NCI-H524 (cell line): ENCODE results near the gene LRCH3.

Source experiments
- DNase-seq, 2 experiments: peaks; one replicate each; lab custom pipeline; 2025; lab: John Stamatoyannopoulos, UW

Gene LRCH3

GRCh38 chr3:197791113-197791891 lies at the start of gene LRCH3:
Gene LRCH3 (plus strand): TSS chr3:197791254. CDS start chr3:197791279, 25 bp downstream.
- DNase-seq = peak; percentile 71 to 85

- DNase-seq = no peak
Measured at GRCh38 chr3:197742787-197743186, 48.3 kb upstream of the LRCH3 start.

DNA sequence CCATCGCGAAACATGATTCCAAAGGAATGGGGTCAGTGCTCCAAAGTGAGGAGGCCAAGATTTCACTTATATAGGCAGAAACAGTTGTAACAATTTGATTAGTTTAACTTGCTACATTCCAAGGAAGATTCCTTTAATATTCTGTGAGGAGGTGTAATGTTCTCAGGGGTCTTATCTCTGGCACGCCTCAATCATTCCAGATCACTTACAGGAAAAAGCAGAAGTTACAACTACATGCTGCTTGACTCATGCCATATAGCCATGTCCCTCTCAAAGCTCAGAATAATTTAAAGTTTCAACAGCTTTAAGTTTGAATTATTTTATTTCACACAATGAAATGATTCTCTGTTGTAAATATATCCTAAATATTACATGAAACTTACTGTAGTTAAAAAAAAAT lies 44.8 kb upstream of the LRCH3 start:
- DNase-seq = no peak

DNA sequence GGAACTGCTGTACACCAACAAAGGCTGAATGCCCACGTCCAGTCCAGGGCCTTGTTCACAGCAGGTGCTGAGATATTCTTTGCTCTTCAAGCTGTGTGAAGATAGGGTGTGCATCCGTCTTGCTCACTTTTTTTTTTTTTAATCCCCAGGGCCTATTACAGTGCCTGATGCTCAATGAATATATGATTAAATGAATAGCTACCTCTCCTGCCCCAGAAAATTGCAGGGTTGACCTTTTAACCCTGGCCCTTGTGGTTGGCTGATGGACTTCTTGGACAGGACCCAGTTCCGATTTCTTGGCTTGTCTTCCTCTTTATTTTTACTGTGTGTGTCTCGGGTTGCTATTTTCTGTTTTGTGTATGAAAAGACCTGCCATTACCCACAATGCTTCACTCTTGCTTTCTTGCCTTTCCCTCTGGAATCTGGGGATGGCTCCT lies 44.2 kb upstream of the LRCH3 start:
- DNase-seq = no peak

- DNase-seq = no peak
Measured at GRCh38 chr3:197748597-197749314, 42.3 kb upstream of the LRCH3 start.

- DNase-seq = peak in 1 of 2 experiments; percentile 85
Measured at GRCh38 chr3:197749315-197749600, 41.8 kb upstream of the LRCH3 start.

DNA sequence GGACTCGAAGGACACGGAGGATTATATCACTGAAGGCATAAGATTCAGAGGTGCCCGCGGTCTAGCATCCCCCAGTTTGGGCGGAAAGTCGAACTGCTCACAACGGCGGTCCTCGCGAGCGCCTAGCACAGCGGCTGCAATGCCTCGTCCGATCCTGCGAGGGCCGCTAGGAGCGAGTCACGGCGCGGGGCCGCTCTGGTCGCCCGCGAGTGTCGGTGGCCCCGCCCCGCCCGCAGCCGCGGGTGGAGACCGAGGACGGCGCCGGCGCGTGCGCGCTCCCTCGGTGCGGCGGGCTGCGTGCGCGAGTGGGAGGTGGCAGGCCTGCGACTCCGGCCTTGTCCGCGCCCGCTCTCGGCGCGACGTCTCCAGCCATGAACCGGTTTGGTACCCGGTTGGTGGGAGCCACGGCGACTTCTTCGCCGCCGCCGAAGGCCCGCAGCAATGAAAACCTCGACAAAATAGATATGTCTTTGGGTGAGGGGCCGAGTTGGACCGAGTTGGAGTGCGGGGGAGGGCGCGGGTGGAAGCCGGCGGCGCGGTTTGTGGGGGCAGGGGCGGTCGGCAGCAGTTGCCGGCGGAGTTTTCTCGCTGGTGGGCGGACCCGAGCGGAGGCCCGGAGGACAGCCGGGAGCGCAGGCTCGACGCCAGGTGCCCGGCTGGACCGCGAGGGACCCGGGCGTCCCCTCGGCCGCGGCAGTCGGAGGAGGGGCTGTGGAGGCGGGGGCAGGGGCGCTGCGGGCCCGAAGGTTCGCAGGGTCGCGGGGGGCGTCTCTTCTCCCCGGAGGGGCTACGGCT lies 41.3 kb upstream of the LRCH3 start, which contains the start of gene FYTTD1:
Gene FYTTD1, plus strand, starts transcription at position 283 of the 795 bp plus-strand sequence. Its CDS starts 89 bp downstream, at position 372.
- peak; percentile 87 to 96 for DNase-seq

DNA sequence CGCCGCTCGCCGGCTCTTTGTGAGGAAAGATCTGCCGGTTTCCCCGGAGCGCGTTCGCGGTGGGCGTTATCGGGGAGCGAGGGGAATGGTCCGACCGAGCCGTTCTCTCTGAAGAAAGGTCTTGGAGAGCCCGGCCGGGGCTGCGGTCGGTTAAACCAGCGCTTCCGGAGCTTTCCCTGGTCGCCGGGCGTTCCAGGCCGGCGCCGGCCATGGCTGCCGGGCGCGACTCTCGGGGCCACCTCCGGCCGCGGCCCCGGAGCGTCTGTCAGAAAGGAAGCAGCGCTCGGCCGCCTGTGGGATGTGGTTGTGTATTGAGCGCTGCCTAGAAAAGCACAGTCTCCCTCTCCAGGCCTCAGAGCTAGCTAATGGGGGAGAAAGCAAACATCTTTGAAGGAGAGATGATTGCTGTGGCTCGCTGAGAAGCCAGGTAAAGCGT lies 40.6 kb upstream of the LRCH3 start:
- peak in 1 of 2 experiments; percentile 64 for DNase-seq

DNA sequence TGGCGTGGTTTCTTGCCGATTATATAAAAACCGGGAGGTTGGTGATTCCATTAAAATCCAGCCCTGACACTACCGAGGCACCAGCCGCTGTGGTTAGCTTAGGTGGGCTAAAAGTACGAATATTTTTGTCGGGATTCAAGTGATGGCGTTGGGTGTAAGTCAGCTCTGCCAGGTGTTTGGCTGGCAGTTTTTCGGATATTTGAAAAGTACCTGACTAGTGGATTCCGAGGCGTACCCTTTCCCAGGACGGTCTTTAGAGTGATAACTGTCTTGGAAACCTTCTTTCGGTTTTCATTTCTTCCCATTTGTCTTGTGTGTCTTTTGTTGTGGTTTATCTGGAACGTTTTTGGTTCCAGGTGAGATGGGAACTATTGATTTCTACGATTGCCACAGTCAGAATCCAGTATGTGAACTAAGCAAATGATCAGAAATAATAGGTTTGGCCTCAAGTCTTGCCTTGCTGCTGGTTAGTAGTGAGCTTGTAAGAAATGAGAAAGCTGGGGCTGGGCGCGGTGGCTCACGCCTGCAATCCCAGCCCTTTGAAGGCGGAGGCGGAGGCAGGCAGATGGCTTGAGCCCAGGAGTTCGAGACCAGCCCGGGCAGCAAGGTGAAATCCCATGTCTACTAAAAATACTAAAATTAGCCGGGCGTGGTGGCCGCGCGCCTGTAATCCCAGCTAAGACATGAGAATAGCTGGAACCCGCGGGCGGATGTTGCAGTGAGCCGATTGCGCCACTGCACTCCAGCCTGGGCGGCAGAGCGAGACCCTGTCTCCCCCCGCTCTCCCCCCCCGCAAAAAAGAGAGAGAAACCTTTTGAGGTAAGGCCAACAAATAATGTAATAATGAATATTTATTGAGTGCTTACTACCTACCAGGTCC lies 40.0 kb upstream of the LRCH3 start:
- DNase-seq = peak; percentile 20 to 37

GRCh38 chr3:197752107-197752506 lies 38.9 kb upstream of the LRCH3 start:
- no peak for DNase-seq

- no peak for DNase-seq
Measured at GRCh38 chr3:197753263-197753662, 37.8 kb upstream of the LRCH3 start.

GRCh38 chr3:197756704-197757103 lies 34.4 kb upstream of the LRCH3 start:
- no peak for DNase-seq

DNA sequence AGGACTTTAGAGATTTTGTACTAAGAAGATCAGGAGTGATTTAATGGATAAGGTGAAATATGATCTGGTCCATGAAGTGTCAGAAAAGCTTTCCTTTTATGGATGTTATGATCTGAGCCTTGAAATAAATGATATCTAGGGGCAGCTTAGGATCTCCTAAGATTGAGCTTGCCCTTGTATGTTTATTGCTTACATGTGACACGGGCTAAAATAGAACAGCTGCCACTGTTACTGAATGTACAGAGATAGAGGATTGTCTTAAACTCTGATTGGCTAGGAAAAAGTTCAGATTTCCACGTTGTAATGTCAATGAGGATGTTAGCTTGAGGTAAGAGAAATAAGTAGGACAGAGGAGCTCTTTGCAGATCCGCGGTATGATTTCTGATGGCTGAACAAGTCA lies 32.5 kb upstream of the LRCH3 start:
- peak; percentile 48 to 92 for DNase-seq

DNA sequence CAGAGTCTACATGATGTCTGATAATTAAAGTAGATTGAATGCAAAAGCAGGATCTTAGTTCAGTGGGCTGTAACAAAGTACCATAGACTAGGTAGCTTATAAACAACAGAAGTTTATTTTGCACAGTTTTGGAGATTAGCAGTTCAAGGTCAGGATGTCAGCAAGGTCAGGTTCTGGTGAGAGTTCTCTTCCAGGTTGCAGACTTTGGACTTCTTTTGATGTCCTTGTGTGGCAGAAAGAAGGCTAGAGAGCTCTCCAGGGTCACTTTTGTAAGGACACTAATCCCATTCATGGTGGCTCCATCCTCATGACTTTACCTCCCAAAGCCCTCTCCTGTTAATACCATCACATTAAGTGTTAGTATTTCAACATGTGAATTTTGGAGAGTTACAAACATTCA lies 29.3 kb upstream of the LRCH3 start:
- DNase-seq = no peak

DNA sequence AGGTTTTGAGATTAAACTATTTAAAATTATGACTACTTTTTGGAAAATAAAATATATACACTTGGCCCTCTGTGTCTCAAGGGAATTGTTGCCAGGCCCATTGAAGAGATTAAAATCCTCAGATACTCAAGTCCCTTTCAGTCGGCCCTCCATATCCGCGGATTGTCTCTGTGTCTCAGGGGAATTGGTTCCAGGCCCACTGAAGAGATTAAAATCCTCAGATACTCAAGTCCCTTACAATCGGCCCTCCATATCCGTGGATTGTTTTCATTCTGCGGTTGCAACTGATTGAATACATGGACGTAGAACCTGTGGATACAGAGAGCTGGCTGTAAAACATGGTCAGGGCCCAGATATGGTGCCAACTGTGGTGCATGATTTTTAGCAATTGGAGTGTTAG lies 15.7 kb upstream of the LRCH3 start:
- DNase-seq = peak; percentile 91 to 95

DNA sequence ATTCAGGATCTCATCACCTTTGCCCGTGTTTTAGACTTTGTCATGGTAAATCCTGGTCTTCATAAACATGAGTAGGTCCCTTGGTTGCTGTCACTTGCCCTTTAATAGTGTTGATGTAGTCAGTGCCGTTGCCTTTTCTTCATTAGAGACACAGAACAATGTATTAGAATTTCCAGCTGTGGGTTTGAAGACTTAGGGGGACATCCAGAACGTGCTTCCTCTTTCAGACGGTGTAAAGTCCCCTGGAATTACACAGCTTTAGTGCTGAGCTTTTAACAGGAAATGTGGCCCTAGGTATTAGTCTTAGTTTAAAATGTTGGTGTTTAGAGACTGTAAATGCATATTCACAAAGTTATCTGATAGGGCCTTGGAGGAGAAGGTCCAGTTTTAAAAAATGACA lies 8.8 kb upstream of the LRCH3 start:
- DNase-seq = no peak

- no peak for DNase-seq
Measured at GRCh38 chr3:197784019-197784585, 7.0 kb upstream of the LRCH3 start.

- no peak for DNase-seq
Measured at GRCh38 chr3:197787412-197787811, 3.6 kb upstream of the LRCH3 start.

GRCh38 chr3:197789309-197789708 lies 1.7 kb upstream of the LRCH3 start:
- no peak for DNase-seq

DNA sequence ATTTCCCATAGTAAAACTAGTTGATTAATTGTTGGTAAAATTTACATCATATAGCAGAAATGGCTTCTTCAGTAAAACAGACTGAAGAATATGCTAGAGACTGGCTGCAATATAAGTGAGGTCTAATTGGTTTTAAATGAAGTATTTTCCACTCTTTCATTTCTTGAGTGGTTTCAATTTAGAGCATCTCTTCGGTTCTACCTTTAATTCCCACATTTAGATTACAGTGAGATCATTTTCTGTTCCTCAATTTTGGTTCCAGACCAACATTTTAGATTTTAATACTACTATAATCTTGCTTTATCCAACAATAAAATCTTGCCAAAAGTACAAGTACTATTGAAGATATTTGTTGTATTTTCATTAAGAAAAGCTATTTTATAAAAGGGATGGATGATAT lies 1.0 kb upstream of the LRCH3 start:
- DNase-seq = no peak
